Fibroblast of villous mesenchyme (primary cell): Measurements from ENCODE around the gene CCT6A. TPM values are rescaled to one million over a fixed set of nuclear protein-coding genes. Genes with fewer than 3 reads are reported as not detected.
"Not testable (repeated sequence)": the region's sequence is repeated elsewhere in the genome, so short reads cannot be mapped to it uniquely, and the experiment has no call there.

Source experiments
- DNase-seq: peaks from one replicate; pipeline ENCODE4 v3.0.0-alpha.2; 2010; ENCODE audit warnings: low read depth
- H3K4me3 ChIP-seq: 2 replicates; pipeline ENCODE4 v1.5.1; 2011; ENCODE audit warnings: low read depth, mild to moderate bottlenecking, low read length
- small RNA-seq: library from RNA; depleted of rRNA; stranded (forward); fragments of <200 nt; gene quantifications from one replicate; pipeline ENCODE3, GENCODE V24; 2012
- total RNA-seq: library from RNA; depleted of rRNA; stranded (reverse); fragments of >200 nt; gene quantifications from 2 replicates; pipeline ENCODE4 v1.2.3, GENCODE V29; 2012
- TF ChIP-seq, protein P1 (sequence below): IDR thresholded peaks from 2 replicates; pipeline ENCODE4 v1.5.1; 2012; ENCODE audit warnings: low read depth, mild to moderate bottlenecking, low read length; ENCODE audit not compliant: insufficient read depth

The CCT6A gene
- total RNA-seq, 1 donor: 187 TPM

GRCh38 chr7:56110611-56111010, 59.0 kb downstream of the CCT6A start:
- no peak overlapping the region for H3K4me3 ChIP-seq
- TF ChIP-seq, protein P1, sequence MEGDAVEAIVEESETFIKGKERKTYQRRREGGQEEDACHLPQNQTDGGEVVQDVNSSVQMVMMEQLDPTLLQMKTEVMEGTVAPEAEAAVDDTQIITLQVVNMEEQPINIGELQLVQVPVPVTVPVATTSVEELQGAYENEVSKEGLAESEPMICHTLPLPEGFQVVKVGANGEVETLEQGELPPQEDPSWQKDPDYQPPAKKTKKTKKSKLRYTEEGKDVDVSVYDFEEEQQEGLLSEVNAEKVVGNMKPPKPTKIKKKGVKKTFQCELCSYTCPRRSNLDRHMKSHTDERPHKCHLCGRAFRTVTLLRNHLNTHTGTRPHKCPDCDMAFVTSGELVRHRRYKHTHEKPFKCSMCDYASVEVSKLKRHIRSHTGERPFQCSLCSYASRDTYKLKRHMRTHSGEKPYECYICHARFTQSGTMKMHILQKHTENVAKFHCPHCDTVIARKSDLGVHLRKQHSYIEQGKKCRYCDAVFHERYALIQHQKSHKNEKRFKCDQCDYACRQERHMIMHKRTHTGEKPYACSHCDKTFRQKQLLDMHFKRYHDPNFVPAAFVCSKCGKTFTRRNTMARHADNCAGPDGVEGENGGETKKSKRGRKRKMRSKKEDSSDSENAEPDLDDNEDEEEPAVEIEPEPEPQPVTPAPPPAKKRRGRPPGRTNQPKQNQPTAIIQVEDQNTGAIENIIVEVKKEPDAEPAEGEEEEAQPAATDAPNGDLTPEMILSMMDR: no peak
- DNase-seq: no peak

GRCh38 chr7:56112244-56112643, 60.7 kb downstream of the CCT6A start:
- DNase-seq, H3K4me3 ChIP-seq: not testable (repeated sequence)

Small RNAs within 50 kb of the gene (small RNA-seq; reads per million reads assigned to genes)
- gene SNORA15 (not detected), gene SNORA22B (0.38 reads per million)

Other genes with a start within 250 kb of the CCT6A start
- not detected in 2 replicates for gene SEPTIN14, start 189.0 kb upstream of the CCT6A start, total RNA-seq
- gene ZNF713, start 164.3 kb upstream of the CCT6A start, total RNA-seq: 1.3 and 3.5 TPM in 2 replicates
- 12.9 and 16.0 TPM in 2 replicates for gene MRPS17, start 99.9 kb upstream of the CCT6A start, total RNA-seq
- gene NIPSNAP2, start 87.2 kb upstream of the CCT6A start, total RNA-seq: 39.7 and 53.1 TPM in 2 replicates
- gene PSPH, start 321 bp upstream of the CCT6A start, total RNA-seq: 106 and 125 TPM in 2 replicates
- gene SUMF2, start 12.5 kb downstream of the CCT6A start, total RNA-seq: 167 and 209 TPM in 2 replicates
- gene PHKG1, start 41.2 kb downstream of the CCT6A start, total RNA-seq: 0.43 and 0.64 TPM in 2 replicates
- gene CHCHD2, start 54.7 kb downstream of the CCT6A start, total RNA-seq: 200 and 256 TPM in 2 replicates
- gene NUPR2, start 64.7 kb downstream of the CCT6A start, total RNA-seq: not detected in 2 replicates